ENCODE measurements around the gene FOXL1.

DNA sequence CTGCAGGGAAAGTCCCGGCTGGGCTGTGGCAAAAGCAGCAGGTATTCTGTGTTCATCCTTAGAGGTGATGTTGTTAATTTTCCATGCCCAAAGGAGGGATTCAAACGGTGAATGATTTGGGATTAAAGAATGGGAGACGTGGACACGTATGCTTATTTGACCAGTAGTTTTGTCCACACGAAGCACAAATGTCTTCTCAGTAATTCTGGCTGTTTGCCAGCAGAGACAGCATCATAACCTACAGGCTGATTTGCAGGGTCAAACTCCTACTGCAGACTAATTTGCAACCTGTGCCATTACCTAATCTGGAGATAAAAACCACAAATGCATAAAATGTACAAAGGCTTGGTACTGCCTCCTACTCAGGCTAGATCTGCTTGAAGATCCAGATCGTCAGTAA, 37.5 kb upstream of the FOXL1 start:
- TF ChIP-seq CTCF (IDR thresholded peaks at IDR 0.05) (no peak), EZH2phosphoT487 (IDR thresholded peaks at IDR 0.05) (no peak)

Data from neural progenitor cell (in vitro differentiated cells).